GM13977 (cell line): ENCODE data around the gene PRKAG2.

Experiments used
- DNase-seq: peaks from one replicate; pipeline ENCODE4 v3.0.0; 2012; ENCODE audit warnings: low spot score
- CTCF ChIP-seq: IDR thresholded peaks from 2 replicates; pipeline ENCODE4 v1.5.1; 2012; ENCODE audit warnings: mild to moderate bottlenecking, control low read depth; ENCODE audit not compliant: insufficient read depth; ENCODE audit errors: extremely low read depth, missing control alignments
- in situ Hi-C: fragments of 300-500 bp; cut with MboI; formaldehyde crosslinking; loops from one replicate; pipeline ENCODE4 v1.12.0; 2022; ENCODE audit warnings: low sequenced_read_pairs, low pct_unique_long_range_greater_than_20kb, mixed read lengths, inconsistent platforms; ENCODE audit not compliant: unreplicated experiment

PRKAG2 gene

GRCh38 chr7:151634643-151635042 lies 242.3 kb downstream of the PRKAG2 start:
- no peak for DNase-seq
- TF ChIP-seq CTCF = no peak
- in situ Hi-C loops = no loop called here

GRCh38 chr7:151633516-151633812 lies 243.5 kb downstream of the PRKAG2 start:
- in situ Hi-C loops = no loop called here
- no peak for DNase-seq
- no peak for TF ChIP-seq CTCF

GRCh38 chr7:151632750-151633515 lies 244.0 kb downstream of the PRKAG2 start:
- in situ Hi-C loops = no loop called here
- TF ChIP-seq CTCF = no peak
- DNase-seq = peak; percentile 73

GRCh38 chr7:151631953-151632749 lies 244.8 kb downstream of the PRKAG2 start:
- TF ChIP-seq CTCF = peak; percentile 75
- in situ Hi-C loops = no loop called here
- DNase-seq = peak; percentile 92

- TF ChIP-seq CTCF = no peak
- in situ Hi-C loops = no loop called here
- DNase-seq = no peak
Observed at GRCh38 chr7:151631570-151631952, 245.4 kb downstream of the PRKAG2 start.

GRCh38 chr7:151630851-151631569 lies 245.9 kb downstream of the PRKAG2 start:
- in situ Hi-C loops = no loop called here
- DNase-seq = no peak
- TF ChIP-seq CTCF = no peak
